ENCODE results near the gene NID1.
"Not testable (repeated sequence)": the region's sequence is repeated elsewhere in the genome, so short reads cannot be mapped to it uniquely, and the experiment has no call there.

NID1 gene

GRCh38 chr1:236101233-236102200 lies 36.6 kb upstream of the NID1 start:
- in situ Hi-C loops (cut with HindIII; ENCODE audit: low pct_unique_long_range_greater_than_20kb, low sequenced_read_pairs) = no loop called here
- DNase-seq (ENCODE audit: low read depth in 1 of 2, low spot score in 1 of 2) = no peak
- no peak for TF ChIP-seq JUND (IDR thresholded peaks at IDR 0.05; ENCODE audit: low read depth)

- DNase-seq (ENCODE audit: low read depth in 1 of 2, low spot score in 1 of 2) = no peak
- no peak for TF ChIP-seq JUND (IDR thresholded peaks at IDR 0.05; ENCODE audit: low read depth)
- in situ Hi-C loops (cut with HindIII; ENCODE audit: low pct_unique_long_range_greater_than_20kb, low sequenced_read_pairs) = no loop called here
Observed at GRCh38 chr1:236100799-236101198, 35.9 kb upstream of the NID1 start.

GRCh38 chr1:236099355-236099974 lies 34.6 kb upstream of the NID1 start:
- in situ Hi-C loops (cut with HindIII; ENCODE audit: low pct_unique_long_range_greater_than_20kb, low sequenced_read_pairs) = no loop called here
- TF ChIP-seq JUND (IDR thresholded peaks at IDR 0.05; ENCODE audit: low read depth) = no peak
- no peak for DNase-seq (ENCODE audit: low read depth in 1 of 2, low spot score in 1 of 2)

- no peak for TF ChIP-seq JUND (IDR thresholded peaks at IDR 0.05; ENCODE audit: low read depth)
- in situ Hi-C loops (cut with HindIII; ENCODE audit: low pct_unique_long_range_greater_than_20kb, low sequenced_read_pairs) = no loop called here
- no peak for DNase-seq (ENCODE audit: low read depth in 1 of 2, low spot score in 1 of 2)
Observed at GRCh38 chr1:236098267-236098666, 33.4 kb upstream of the NID1 start.

- in situ Hi-C loops (cut with HindIII; ENCODE audit: low pct_unique_long_range_greater_than_20kb, low sequenced_read_pairs) = not testable (repeated sequence)
- DNase-seq (ENCODE audit: low read depth in 1 of 2, low spot score in 1 of 2) = peak in 1 of 2 experiments; percentile 91
- TF ChIP-seq JUND (IDR thresholded peaks at IDR 0.05; ENCODE audit: low read depth) = peak; percentile 47; the same call in 1 of the 2 replicates
Observed at GRCh38 chr1:236096660-236097482, 32.0 kb upstream of the NID1 start.

- no peak for TF ChIP-seq JUND (IDR thresholded peaks at IDR 0.05; ENCODE audit: low read depth)
- in situ Hi-C loops (cut with HindIII; ENCODE audit: low pct_unique_long_range_greater_than_20kb, low sequenced_read_pairs) = no loop called here
- DNase-seq (ENCODE audit: low read depth in 1 of 2, low spot score in 1 of 2) = no peak
Observed at GRCh38 chr1:236095705-236096520, 31.0 kb upstream of the NID1 start.

GRCh38 chr1:236092899-236093298 lies 28.0 kb upstream of the NID1 start:
- DNase-seq (ENCODE audit: low read depth in 1 of 2, low spot score in 1 of 2) = no peak
- no peak for TF ChIP-seq JUND (IDR thresholded peaks at IDR 0.05; ENCODE audit: low read depth)
- in situ Hi-C loops (cut with HindIII; ENCODE audit: low pct_unique_long_range_greater_than_20kb, low sequenced_read_pairs) = no loop called here

GRCh38 chr1:236091933-236092318 lies 27.0 kb upstream of the NID1 start:
- DNase-seq (ENCODE audit: low read depth in 1 of 2, low spot score in 1 of 2) = no peak
- in situ Hi-C loops (cut with HindIII; ENCODE audit: low pct_unique_long_range_greater_than_20kb, low sequenced_read_pairs) = no loop called here
- TF ChIP-seq JUND (IDR thresholded peaks at IDR 0.05; ENCODE audit: low read depth) = no peak

GRCh38 chr1:236090741-236091147 lies 25.9 kb upstream of the NID1 start:
- in situ Hi-C loops (cut with HindIII; ENCODE audit: low pct_unique_long_range_greater_than_20kb, low sequenced_read_pairs) = no loop called here
- no peak for DNase-seq (ENCODE audit: low read depth in 1 of 2, low spot score in 1 of 2)
- TF ChIP-seq JUND (IDR thresholded peaks at IDR 0.05; ENCODE audit: low read depth) = no peak

- no peak for DNase-seq (ENCODE audit: low read depth in 1 of 2, low spot score in 1 of 2)
- TF ChIP-seq JUND (IDR thresholded peaks at IDR 0.05; ENCODE audit: low read depth) = no peak
- in situ Hi-C loops (cut with HindIII; ENCODE audit: low pct_unique_long_range_greater_than_20kb, low sequenced_read_pairs) = no loop called here
Observed at GRCh38 chr1:236089046-236089773, 24.3 kb upstream of the NID1 start.

GRCh38 chr1:236086537-236086936 lies 21.6 kb upstream of the NID1 start:
- in situ Hi-C loops (cut with HindIII; ENCODE audit: low pct_unique_long_range_greater_than_20kb, low sequenced_read_pairs) = no loop called here
- no peak for TF ChIP-seq JUND (IDR thresholded peaks at IDR 0.05; ENCODE audit: low read depth)
- no peak for DNase-seq (ENCODE audit: low read depth in 1 of 2, low spot score in 1 of 2)
